G401.6 (cell line): ENCODE measurements around the gene GATA6.
"Not testable (repeated sequence)": the region's sequence is repeated elsewhere in the genome, so short reads cannot be mapped to it uniquely, and the experiment has no call there.

Source experiments
- FAIRE-seq: peaks from 2 replicates; lab custom pipeline; 2012; peaks lifted over from hg19 to GRCh38; lab: Jason Lieb, UNC

GATA6 gene

DNA sequence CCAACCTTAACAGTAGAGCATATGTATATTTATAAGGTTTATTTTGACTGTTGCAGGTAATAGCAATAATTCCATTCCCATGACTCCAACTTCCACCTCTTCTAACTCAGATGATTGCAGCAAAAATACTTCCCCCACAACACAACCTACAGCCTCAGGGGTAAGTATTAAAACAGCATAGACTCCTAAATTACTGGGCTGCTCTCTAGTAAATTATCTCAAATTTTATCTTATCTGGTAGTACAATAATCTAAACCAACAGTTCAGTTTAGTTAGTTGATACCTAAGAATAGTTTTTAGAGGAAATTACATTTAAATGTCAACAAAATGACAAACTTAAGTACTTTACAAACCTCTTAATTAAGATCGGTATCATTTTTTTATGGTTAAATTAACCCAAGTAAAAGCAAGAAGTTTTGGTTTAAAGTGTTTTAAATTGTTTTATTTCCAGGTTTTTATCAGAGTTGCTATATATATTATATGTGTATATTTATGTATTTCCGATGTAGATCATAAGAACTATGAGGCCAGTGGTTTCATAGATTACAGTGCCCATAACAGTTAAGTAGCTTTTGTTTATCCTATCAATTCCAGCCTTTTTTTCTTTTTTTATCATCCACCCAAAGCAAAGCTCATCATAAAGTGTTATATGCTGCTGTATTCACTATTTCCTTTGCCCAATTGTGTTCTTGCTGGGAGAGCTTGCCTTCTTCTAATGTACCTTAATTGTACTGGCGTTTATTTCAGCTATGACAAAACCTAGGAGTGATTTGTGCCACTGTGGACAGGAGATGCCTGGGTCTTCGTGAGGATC lies 13.7 kb downstream of the GATA6 start:
- FAIRE-seq = peak; percentile 34

DNA sequence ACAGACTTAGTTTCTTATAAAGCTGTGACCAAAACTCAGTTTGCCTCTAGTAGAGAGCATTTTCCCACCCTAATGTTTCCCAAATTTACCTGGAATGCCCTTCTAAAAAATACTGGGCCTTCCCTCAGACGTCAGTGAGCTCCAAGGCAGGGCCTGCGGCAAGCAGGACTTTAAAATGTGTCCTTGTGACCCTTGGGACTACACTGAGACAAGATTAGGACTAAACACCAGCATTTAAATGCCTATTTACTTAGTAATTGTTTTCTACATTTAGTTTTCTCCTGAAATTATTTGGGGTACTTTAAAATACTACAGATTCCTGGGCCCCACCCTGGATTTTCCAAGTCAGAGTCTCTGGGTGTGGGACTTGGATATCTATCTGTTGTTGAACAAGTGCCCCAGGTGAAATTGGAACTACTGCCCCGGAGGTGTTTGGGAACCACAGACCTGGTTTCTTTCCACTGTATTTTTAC lies 14.3 kb downstream of the GATA6 start:
- no peak for FAIRE-seq

DNA sequence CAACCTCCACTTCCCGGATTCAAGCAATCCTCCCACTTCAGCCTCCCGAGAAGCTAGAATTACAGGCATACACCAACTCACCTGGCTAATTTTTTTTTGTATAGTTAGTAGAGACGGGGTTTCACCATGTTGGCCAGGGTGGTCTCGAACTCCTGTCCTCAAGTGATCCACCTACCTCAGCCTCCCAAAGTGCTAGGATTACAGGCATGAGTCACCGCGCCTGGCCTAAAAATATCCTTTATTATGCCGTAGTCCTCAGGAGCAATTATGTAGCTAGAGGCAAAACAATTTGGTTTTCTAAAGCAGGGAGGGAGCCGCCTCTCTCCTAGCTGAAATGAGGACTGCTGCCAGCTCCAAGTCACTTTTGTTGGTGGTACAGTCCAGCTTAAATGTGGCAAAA lies 15.2 kb downstream of the GATA6 start:
- not testable (repeated sequence) for FAIRE-seq

DNA sequence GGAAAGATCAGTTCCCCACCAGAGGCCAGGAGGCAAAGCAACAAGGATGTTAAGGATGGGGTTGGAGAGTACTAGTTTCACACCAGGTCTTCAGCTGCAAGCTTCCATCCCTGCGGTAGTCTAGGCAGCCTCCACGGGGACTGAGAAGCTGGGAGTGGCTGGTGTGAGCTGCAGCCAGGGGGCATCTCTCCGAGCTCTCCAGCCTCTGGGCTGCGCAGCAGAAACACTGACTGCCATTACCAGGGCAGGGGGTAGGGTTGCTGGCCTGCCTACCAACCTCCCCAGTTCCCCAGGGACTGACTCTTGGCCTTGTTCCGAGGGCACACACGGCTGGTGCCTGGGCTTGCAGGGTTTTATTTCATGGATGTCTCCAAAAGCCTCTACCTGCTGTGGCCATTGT lies 15.9 kb downstream of the GATA6 start:
- no peak for FAIRE-seq

DNA sequence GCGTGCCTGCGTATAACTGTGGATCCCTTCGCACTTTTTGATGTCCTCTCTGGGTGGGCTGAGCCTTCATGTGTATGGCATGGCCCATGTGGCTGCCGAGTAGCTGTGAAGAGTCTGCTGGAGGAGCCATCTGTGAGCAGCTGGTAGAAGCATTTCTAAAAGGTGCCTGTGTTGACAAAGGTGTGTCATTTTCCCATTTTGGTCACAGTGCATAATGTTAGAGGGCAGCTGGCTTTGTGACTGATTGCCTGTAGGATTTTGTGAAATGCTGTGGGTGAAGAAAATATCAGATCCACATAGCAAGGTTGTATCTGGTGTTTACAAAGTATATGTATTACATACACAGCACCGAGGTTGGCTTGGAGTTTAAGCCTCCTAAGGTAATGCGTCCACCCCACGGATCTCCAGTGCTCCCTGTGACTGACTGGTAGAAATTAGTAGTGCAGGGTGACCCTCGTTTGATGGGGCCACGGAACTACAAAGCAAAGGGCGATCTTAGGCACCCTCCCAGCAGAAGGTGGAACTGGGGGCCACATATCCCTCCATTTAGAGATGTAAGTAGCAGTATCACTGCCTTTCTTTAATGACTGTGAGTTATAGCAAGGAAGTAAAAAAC lies 16.5 kb downstream of the GATA6 start:
- FAIRE-seq = no peak

DNA sequence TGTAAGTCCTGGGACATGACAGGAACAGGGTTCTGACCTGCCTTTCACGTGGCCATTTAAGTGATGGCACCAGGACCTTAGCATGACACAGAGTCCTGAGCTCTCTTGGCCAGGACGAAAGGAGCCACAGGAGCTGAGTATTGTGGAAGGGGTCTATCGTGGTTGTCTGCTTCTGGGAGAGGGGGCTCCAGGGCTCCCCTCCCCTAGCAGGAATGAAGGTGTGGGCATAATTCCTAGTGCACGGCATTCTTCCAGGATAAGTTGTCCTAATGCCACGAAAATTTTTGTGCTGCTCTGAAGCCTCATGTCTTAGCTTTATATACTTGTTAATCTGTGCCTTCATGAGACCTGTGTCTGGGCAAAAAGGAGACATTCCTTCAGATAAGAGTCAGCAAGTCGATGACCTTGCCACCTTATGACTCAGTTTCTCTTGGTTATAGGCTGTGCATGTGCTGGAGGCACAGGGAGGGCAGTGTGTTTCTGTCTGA lies 17.1 kb downstream of the GATA6 start:
- no peak for FAIRE-seq

DNA sequence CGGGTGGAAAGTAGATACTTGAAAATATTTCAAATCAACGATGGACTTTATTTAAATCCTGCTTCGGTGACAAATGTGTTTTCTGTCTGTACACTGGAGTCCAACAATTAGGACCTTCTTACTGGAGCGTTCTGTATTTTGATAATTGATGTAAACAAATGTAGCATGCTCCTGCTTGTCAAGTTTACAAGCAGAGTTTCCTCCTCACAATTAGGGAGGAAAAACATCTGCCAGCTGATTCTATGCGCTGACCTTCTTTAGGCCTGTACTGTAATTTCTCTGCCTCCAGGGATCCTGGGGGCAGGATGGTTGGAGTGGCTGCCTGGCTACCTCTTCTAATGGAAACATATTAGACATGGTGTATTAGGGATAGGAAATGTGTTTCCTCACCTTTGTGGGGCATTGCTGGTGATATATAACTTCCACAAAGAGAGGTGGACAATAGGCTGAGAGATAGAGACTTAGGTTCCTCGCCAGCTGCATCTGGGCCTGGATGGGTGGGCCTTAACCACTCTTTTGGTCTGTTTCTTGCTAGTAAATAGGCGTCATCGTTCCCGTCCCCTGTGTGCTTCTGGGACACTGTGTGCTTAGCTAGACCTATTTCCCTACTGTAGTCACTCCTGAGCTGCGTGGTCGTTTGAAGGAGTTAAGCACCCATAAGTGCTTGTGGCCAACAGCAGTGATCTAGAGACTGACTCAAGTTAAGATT lies 19.3 kb downstream of the GATA6 start:
- FAIRE-seq = no peak

DNA sequence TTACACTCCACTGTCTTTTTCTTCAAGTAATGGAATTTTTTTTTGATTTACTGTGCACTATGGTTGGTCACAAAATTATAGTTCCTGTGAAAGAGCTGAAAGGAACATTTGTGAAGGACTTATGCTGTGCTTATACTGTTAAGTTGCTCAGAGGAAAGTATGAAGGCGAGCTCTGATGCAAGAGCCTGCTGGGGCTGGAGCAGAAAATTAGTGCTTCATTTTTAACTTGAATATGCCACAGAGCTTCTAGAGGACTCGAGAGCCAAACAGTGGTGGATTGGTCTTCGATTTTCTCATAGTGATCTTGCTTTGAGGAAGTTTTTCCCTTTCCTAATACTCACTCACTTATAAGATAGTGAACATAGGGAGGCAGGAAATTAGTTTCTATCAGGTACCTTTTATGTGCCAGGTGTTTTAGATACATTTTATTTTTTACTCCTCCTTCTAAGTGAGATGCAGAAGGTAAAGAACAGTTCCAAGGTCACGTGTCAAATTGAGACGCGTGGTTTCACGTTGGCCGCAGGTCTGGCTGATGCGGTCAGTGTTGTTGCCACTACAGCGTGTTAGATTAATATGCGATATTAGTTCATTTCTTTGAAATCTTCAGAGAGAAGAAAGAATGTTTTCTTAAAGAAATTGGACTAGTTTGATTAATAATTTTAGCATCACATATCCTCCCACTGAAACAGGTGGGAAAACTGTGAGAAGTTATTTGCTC lies 20.2 kb downstream of the GATA6 start:
- FAIRE-seq = no peak

DNA sequence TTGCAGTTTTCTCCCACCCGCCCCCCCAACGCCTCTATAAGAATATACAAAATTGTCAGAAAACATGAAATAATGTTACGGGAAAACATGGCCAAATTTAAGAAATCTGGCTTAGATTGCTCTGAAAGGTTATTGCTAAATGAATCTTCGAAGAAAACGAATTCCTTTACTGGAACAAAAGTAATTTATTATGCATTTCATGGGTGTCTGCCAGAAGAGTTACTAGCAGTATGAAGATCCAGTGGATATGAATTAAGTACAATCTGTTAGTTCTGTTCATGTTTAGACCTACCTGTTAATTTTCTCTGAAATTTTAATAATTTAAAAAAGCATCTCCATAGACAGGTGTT lies 21.9 kb downstream of the GATA6 start:
- FAIRE-seq = no peak

DNA sequence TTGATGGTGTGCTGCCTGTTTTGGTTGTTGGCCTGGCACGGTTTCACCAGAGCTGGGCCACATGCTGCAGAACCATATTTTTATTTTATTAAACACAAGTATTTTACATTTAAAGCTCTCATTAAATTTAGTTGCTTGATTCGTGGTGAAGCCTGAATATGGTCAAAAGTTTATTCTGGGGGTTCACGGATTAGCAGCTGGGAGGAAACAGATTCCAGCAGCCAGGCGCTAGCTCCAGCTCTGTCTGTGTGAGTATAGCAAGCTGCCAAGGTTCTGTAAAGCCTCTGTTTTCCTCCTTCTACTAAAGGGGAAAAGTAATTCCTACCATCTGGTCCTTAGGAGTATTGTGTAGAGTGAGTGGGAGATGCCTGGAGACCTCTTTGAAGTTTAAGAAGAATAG lies 22.5 kb downstream of the GATA6 start:
- FAIRE-seq = no peak

DNA sequence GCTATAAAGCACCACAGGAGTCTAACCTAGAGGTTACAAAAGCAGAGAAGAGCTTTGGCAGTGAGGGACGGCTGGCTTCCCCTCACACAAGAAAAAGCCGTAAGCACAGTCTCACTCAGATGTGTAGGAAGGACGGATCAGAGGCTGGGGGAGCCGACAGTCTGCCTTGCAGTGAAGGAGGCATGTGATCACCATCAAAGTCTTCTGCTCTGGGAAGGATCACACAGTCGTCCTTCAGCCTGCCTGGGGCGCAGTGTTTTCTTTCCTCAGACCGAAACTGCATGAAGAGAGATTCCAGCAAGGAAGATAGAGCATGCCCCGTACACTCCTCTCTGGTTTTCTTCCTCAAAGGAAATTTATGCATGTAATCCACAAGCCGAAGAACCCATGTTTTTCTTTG lies 24.1 kb downstream of the GATA6 start:
- FAIRE-seq = no peak

DNA sequence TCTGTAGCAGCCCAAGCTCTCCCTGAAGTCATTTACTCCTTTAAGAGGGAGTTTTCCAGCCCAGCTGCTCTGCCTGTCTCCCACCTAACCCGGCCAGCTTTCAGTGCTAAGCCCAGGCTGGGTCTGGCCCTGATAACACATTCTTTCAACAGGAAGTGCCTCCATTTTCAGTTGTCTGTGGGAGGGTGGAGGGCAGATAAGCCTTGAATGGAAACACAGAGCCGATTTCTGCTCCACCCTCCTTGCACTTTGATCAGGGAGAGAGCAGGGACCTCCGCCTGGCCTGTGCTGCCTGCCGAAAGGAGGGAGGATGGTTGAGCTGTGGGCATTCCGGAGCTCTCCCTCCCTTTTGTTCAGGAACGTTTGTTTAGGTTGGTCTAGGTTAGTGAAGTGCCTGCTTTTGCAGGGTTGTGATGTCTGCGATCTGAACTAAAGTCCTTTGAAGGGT lies 24.8 kb downstream of the GATA6 start:
- FAIRE-seq = no peak

DNA sequence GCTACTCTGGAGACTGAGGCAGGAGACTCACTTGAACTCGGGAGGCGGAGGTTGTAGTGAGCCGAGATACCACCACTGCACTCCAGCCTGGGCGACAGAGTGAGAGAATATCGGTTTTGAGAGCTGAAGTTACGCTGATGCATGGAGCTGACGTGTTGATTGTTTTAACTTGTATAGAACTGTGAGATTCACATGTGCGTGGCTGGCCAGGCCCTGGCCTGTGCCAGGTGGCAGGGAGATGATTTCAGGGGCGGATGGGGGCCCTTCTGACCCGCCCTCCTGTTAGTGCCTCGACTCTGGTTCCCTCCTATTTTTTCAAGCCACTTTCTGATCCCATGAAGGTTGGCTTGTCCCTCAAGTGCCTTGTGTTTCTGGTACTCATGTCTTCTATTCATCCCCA lies 25.7 kb downstream of the GATA6 start:
- FAIRE-seq = no peak

DNA sequence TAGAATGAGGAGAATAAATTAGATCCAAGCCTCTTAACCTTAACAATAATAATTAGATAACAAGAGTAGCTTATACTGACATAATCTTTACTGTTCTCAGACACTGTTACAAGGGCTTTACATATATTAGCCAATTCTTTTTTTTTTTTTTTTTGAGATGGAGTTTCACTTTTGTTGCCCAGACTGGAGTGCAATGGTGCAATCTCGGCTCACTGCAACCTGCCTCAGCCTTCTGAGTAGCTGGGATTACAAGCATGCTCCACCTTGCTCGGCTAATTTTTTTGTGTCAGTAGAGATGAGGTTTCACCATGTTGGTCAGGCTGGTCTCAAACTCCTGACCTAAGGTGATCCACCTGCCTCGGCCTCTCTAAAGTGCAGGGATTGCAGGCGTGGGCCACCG lies 27.6 kb downstream of the GATA6 start:
- FAIRE-seq = not testable (repeated sequence)

DNA sequence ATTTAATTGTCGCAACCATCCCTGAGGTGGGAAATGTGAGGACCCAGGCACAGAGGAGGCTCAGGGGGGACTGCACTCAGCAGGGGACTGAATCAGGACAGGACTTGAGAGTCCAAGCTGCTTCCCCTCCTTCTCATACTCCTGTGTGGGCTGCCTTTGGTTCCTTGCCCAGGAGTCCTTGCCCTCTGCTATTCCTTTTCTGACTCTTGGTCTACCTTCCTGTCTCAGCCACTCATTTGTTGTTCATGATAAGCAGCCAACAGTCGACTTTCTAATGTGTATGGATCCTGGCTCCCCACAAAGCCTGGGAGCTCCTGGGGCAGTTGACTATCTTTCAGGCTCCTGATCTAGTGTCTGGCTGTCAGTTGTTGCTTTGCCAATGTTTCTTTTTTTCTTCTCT lies 28.3 kb downstream of the GATA6 start:
- FAIRE-seq = no peak

DNA sequence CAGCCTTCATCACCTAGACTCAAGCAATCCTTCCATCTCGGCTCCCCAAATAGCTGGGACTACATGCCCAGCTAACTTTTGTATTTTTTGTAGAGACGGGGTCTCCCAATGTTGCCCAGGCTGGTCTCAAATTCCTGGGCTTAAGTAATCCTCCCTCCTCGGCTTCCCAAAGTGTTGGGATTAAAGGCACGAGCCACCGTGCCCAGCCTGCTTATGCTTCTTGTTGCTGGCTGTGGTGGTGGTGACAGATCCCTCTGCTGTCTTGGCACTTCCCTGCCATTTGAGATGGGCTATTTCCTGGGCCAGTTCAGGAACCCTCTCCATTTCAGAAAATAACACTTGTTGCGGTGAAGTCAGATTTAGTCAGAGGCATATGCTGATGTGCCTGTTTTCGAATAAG lies 28.8 kb downstream of the GATA6 start:
- FAIRE-seq = no peak

DNA sequence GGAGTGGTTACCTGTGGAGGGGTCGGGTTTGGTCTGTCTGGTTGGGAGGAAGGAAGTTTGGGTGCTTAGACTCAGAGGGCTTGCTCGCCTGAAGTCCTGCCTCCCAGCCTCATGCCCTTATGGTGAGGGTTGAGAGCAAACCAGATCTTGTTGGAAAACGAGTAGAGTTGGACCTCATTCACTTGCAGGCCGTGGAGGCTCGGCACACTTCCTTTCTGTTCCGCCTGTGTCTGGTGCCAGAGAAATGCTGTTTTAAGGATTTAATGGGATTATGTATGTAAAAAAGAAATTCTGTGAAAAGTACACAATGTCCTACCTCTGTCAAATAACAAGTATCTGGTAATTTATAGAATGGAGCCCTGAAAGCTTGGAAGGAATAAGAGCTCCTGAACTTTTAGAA lies 29.6 kb downstream of the GATA6 start:
- no peak for FAIRE-seq

DNA sequence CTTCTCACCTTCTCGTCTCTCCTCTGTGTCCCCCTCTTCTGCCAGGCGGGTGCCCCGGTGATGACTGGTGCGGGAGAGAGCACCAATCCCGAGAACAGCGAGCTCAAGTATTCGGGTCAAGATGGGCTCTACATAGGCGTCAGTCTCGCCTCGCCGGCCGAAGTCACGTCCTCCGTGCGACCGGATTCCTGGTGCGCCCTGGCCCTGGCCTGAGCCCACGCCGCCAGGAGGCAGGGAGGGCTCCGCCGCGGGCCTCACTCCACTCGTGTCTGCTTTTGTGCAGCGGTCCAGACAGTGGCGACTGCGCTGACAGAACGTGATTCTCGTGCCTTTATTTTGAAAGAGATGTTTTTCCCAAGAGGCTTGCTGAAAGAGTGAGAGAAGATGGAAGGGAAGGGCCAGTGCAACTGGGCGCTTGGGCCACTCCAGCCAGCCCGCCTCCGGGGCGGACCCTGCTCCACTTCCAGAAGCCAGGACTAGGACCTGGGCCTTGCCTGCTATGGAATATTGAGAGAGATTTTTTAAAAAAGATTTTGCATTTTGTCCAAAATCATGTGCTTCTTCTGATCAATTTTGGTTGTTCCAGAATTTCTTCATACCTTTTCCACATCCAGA lies 31.3 kb downstream of the GATA6 start:
- no peak for FAIRE-seq

DNA sequence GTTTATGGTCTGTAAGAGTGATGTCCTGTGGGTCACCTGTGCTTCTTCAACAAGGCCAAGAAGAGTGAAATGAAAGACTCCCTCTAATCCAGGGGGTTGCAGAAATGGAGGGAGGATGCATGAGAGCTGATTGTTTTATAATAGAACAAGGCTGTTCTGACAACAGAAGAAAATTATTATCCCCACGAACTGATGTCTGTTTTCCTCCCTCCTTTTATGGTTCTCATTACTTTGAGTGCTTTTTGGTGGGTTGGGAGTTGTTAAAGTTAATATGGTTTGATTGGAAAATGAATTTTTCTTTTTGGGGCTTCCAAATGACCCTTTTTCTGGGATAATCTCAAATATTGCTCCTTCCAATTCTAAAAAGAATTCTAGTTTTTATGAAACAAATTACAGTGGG lies 33.6 kb downstream of the GATA6 start:
- no peak for FAIRE-seq

DNA sequence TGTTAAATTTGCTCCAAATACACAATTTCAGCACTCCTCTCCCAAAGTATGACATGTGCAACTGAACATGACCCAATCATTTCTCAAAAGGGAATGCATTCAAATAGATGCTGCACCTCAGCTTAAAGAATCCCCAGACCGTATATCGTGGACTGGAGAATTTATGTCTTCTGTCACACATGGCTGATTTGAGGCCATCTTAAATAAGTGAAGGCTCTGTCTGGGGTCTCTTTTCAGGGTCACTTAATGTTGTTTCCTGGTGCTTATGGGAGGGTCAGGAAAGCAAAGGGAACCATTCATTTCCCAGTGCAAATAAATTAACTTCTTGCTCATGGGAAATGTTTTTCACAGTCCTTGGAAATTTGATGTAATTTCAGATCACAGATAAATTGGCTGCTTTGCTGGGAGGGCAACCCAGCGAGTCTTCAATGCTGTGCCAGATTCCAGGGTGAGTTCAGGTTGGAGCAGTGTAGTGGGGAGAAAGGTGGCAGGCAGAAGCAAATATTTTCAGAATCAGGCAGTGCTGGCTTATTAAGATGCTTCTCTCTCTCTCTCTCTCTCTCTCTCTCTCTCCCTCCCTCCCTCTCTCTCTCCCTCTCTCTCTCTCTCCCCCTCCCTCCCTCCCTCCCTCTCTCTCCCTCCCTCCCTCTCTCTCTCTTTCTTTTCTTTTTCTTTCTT lies 34.3 kb downstream of the GATA6 start:
- FAIRE-seq = no peak

DNA sequence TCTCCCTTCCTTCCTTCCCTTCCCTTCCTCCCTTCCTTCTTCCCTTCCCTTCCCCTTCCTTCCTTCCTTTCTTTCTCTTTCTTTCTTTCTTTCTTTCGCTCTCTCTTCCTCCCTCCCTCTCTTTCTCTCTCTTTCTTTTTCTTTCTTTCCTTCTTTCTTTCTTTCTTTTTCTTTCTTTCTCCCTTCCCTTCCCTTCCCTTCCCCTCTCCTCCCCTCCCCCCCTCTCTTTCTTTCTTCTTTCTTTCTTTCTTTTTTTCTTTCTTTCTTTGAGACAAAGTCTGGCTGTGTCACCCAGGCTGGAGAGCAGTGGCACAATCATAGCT lies 34.8 kb downstream of the GATA6 start:
- no peak for FAIRE-seq

DNA sequence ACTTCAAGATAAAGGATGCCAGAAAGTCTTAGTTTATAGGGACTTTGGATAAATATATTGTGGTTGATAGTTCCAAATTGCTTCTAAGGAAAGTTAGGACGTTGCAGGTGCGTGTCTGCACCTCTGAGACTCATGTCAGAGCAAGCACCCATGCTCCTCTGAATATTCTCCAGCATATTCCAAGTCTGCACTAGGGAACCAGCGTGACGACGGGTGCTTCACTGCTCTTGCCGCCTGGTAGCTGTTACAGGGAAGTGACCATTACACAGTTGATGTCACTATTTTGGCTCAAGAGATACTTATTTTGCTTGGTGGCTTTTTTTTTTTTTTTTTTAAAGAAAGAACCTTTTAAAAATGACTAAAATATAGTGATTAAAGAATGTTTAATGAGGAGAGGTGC lies 35.6 kb downstream of the GATA6 start:
- FAIRE-seq = no peak
